ENCODE measurements around the gene FLRT2.

FLRT2 gene, protein sequence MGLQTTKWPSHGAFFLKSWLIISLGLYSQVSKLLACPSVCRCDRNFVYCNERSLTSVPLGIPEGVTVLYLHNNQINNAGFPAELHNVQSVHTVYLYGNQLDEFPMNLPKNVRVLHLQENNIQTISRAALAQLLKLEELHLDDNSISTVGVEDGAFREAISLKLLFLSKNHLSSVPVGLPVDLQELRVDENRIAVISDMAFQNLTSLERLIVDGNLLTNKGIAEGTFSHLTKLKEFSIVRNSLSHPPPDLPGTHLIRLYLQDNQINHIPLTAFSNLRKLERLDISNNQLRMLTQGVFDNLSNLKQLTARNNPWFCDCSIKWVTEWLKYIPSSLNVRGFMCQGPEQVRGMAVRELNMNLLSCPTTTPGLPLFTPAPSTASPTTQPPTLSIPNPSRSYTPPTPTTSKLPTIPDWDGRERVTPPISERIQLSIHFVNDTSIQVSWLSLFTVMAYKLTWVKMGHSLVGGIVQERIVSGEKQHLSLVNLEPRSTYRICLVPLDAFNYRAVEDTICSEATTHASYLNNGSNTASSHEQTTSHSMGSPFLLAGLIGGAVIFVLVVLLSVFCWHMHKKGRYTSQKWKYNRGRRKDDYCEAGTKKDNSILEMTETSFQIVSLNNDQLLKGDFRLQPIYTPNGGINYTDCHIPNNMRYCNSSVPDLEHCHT

DNA sequence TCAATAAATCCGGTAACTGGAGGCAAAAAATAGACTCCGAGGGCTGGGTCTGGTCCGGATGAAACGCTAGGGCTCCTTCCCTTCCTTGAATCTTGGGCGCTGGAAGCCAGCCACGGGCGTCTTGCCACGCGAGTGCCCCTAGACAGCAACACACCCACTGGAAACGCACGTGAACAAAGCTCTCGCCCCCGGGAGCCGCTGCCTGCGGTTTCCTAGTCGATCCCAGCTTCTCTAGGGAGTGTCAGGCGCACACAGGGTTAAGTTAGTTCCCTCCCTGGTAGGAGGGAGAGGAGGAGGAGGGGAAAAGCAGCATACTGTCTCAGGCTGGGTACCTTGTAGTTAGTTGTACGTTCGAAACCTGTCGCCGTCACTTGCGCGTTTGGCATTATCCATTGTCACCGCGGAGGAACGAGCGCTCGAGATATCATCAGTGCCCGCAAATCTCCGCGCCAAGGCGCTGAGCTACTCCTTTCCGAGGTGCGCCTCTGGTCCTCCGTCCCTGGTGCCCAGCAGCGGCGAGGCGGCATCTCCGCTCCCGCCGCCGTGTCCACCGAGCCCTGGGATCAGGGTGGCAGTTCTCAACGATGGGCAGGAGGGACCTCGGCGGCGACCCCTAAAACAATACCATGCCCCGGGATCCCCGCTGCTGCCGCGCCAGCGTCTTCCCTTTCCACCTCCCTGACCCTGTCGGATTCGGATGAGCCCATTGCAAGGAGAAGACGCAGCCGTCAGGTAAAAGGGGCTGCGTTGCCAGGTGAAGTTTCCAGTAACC lies at the start of gene FLRT2:
TSS of gene FLRT2 (plus strand) at position 342 of the 772 bp plus-strand sequence. CDS start 91,371 bp downstream, outside the sequence.
- TF ChIP-seq, protein P1, sequence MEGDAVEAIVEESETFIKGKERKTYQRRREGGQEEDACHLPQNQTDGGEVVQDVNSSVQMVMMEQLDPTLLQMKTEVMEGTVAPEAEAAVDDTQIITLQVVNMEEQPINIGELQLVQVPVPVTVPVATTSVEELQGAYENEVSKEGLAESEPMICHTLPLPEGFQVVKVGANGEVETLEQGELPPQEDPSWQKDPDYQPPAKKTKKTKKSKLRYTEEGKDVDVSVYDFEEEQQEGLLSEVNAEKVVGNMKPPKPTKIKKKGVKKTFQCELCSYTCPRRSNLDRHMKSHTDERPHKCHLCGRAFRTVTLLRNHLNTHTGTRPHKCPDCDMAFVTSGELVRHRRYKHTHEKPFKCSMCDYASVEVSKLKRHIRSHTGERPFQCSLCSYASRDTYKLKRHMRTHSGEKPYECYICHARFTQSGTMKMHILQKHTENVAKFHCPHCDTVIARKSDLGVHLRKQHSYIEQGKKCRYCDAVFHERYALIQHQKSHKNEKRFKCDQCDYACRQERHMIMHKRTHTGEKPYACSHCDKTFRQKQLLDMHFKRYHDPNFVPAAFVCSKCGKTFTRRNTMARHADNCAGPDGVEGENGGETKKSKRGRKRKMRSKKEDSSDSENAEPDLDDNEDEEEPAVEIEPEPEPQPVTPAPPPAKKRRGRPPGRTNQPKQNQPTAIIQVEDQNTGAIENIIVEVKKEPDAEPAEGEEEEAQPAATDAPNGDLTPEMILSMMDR (IDR thresholded peaks at IDR 0.05): no peak

DNA sequence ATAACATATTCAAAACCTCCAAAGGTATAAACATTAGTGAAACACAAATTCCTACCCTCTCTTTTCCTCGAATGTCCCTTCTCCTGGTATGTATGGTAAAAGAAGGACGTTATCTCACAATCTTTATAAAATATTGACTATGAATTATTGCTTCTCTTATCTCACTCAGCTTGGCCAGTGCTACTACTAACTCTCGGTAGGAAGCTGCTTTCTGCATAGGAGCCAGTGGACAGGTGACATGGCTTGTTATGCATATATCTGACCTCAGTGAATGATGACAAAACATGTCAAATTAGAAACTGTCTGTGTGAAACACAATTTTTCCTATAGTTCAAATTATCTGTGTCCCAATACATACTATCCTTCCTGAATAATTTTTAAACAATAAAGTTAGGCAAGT lies 48.5 kb upstream of the FLRT2 start:
- TF ChIP-seq, protein P1 (IDR thresholded peaks at IDR 0.05): no peak

DNA sequence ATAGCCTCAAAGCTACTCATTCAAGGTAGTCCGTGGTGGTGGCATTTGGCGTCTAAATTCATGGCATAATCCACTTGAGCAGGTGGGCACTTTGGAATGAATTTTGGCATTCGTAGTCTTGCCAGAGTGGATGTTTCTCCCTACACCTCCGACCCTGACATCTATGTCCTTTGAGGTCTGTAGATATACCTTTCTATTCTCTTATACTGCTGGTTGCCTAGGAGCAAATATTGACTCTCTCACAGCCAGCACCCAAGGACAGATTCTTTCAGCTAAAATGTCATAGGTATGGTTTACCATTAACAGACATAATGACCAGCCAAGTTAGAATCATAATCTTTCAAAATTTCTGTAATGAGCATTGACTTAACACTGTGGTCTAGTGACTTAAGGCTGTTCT lies 47.4 kb upstream of the FLRT2 start:
- TF ChIP-seq, protein P1 (IDR thresholded peaks at IDR 0.05): no peak

DNA sequence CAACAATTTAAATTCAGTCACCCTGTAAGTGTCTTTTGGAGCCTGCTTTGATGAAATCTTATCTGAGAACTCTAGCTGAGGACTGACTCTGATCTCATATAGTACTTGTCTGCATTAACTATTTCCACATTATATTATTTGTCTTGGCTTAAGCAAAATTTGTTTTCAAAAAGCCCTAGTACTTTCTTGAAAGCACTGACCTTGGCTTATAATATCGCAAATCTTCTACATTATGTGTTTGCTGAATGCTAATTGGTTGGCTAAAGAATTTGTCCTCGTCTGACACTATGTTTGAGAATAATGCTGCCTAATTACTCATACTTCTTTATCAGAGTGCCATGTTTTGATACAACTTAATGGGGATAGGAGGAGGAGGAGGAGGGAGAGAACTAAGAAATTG lies 46.9 kb upstream of the FLRT2 start:
- TF ChIP-seq, protein P1 (IDR thresholded peaks at IDR 0.05): no peak

DNA sequence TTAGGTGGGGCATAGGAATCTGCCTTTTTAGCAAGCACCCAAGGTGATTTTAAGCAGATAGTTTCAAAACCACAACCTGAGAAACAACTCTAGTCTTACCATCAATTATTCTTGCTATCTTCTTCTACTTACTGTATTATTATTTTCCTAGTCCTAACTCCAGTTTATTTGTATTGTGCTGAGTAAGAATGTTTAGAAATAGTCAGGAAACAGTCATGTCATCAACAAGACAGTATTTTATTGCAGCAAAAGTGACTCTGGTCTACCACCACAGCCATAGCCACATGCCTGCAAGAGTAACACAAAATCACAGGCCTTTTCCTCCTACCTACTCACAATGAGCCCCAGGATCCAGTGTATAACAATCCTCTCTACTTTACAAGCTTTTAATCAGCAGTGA lies 46.3 kb upstream of the FLRT2 start:
- TF ChIP-seq, protein P1 (IDR thresholded peaks at IDR 0.05): no peak

DNA sequence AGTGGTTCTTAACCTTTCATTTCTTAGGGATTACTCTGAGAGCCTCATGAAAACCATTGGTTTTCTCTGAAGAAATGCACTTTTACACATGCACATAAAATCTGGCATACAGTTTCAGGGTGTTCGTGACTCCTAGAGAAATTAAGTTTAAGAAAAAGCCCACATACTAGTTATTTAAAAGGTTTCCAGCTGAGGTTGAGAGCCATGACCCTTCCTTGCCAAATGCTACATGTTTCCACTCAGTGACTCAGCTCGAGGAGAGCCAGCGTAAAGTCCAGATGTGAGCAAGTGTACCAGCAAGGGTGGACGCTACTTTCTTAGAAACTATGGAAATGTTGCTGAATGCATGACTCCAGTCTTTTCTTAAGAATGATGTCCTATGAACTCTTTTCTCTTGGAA lies 42.7 kb upstream of the FLRT2 start:
- TF ChIP-seq, protein P1 (IDR thresholded peaks at IDR 0.05): no peak

DNA sequence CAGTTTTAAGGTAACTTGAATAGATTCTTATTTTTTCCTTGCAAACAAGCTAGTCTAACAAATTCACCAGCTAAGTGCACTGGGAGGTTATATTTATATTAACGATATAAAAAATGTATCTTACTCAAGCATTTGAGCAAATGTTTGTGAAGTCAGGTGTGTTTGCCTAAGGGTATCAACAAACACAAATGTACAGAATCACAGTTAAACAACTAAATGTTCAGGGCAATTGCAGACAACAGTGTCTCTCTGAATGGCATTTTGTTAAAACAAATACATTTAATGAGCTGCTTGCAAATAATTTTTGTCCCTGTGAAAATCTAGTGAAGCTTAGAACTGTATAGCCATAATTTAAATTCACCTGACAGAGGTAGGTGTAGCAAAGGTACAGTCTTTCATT lies 28.2 kb upstream of the FLRT2 start:
- TF ChIP-seq, protein P1 (IDR thresholded peaks at IDR 0.05): no peak

Data from LNCAP (cell line).